Measurements from ENCODE around the gene TCHHL1.

TCHHL1 gene

DNA sequence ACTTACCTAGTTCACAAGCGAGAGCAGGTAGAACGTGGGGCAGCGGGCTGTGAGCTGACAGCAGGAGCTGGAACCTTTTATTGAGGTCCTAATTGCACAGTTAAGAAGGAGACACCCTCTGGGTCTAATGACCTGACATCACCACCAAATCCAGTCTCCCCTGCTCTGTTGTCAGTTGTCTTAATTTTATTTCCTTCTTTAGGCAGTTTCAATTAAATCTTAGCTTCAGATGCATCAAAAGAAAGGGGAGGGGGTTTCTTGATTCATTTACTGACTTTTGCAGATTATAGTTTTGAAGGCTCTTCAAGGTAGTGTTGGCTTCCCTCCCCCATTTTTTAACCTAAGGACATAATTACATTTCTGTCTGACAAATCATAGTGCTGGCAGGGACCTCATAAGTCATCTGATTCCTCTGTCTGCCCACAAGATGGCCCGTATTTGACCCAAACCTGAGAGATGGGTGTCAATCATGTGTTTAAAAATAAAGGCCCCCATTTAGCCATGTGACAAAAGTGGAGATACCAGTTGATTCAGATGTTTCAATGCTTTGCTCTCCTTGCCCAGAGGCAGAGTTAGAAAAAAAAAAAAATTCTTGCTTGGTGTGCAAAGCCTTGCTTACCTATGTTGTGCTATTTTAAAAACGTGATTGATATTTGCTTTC is at the start of gene TCHHL1:
TSS of gene TCHHL1 (minus strand) at position 51 of the 661 bp plus-strand sequence. CDS start 921 bp downstream, outside the sequence.
- DNase-seq (ENCODE audit: low read depth) = no peak
- TF ChIP-seq, protein P1, sequence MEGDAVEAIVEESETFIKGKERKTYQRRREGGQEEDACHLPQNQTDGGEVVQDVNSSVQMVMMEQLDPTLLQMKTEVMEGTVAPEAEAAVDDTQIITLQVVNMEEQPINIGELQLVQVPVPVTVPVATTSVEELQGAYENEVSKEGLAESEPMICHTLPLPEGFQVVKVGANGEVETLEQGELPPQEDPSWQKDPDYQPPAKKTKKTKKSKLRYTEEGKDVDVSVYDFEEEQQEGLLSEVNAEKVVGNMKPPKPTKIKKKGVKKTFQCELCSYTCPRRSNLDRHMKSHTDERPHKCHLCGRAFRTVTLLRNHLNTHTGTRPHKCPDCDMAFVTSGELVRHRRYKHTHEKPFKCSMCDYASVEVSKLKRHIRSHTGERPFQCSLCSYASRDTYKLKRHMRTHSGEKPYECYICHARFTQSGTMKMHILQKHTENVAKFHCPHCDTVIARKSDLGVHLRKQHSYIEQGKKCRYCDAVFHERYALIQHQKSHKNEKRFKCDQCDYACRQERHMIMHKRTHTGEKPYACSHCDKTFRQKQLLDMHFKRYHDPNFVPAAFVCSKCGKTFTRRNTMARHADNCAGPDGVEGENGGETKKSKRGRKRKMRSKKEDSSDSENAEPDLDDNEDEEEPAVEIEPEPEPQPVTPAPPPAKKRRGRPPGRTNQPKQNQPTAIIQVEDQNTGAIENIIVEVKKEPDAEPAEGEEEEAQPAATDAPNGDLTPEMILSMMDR (IDR thresholded peaks at IDR 0.05; ENCODE audit: control insufficient read depth, insufficient read depth, low read depth, low read length, missing control alignments) = no peak
- no peak within 1 kb of the TSS for H3K4me3 ChIP-seq (ENCODE audit: control insufficient read depth, low read depth, low read length)

DNA sequence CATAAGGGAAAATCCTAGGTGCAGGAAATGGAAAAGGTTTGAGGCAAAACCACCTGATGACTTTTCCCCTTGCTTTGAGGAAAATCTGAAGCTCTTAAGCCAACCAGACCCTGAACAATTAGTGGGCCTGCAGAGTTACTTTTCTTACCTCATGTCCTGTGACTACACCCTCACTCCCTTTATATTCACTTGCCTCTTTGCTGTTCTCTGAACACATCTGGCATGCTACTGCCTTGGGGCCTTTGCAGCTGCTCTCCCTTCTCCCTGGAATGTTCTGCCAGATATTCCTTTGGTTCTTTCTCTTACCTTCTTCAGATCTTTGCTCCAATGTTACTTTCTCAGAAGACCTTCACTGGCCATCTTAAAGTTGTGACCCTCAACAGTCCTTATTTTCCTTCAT is 48.4 kb upstream of the TCHHL1 start:
- TF ChIP-seq, protein P1 (IDR thresholded peaks at IDR 0.05; ENCODE audit: control insufficient read depth, insufficient read depth, low read depth, low read length, missing control alignments) = no peak
- DNase-seq (ENCODE audit: low read depth) = no peak
- no peak overlapping the region for H3K4me3 ChIP-seq (ENCODE audit: control insufficient read depth, low read depth, low read length)

DNA sequence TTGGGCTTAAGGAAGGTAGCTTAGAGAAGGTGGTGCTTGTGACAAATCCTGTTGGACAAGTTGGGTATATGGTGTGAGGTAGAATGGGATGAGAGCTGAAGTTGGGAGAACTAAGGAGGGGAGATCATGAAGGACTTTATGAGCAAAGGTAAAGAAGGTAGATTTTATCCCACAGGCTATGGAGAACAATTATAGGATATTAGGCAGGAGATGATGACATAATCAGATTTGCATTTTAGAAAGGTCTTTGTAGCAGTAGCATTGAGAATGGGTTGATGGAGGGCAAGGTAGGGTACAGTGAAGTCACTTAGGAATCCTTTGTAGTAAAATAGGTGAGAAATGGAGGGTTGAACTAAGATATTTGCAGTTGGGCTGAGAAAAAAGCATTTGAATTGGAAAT is 41.3 kb upstream of the TCHHL1 start:
- no peak overlapping the region for H3K4me3 ChIP-seq (ENCODE audit: control insufficient read depth, low read depth, low read length)
- no peak for DNase-seq (ENCODE audit: low read depth)
- TF ChIP-seq, protein P1 (IDR thresholded peaks at IDR 0.05; ENCODE audit: control insufficient read depth, insufficient read depth, low read depth, low read length, missing control alignments) = no peak

DNA sequence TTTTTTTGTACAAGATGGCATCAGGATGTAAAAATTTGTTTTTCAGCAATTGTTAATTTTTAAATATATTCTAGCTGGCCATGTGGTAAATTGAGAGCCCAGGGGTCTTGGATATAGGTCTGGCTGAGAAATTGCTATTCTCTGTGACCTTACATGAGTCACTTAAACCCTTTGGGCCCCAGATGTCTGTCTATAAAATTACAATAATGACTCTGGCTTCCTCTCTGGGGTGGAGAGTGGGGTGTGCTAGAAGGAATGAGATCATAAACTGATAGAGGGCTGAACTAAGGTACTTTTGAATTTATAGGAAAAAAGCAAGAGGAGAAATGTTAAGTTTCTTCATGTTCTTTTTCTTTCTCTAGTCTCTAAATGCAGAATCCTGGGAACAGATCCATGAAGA is 38.8 kb upstream of the TCHHL1 start:
- H3K4me3 ChIP-seq (ENCODE audit: control insufficient read depth, low read depth, low read length) = no peak overlapping the region
- TF ChIP-seq, protein P1 (IDR thresholded peaks at IDR 0.05; ENCODE audit: control insufficient read depth, insufficient read depth, low read depth, low read length, missing control alignments) = no peak
- DNase-seq (ENCODE audit: low read depth) = no peak

DNA sequence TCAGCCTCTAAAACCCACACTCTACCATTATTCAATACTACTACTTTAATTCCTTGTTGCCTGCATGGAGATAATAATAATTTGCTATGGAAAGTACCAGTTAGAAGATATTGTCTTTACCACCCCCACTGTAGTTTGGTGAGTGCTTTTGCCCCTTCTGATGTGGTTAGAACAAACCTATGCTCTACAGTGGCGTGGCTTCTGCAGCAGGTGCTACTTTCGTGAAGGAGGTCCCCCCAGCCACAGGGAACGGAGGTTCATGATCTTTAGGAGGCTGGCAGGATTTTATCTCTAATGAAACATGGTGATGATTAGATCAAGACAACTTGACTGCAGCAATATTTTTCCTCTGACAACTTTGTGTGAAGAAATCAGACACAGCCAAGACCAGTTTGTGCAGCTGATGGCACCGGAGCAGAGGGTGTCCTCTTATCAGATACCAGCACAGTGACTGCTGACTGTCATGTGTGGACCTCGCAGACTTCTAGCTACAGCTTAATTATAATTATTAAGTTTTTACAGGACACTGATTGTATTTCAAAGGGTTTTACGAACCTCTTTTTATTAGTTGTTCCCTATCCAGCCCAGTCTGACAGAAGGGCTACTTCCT is 37.1 kb upstream of the TCHHL1 start:
- TF ChIP-seq, protein P1 (IDR thresholded peaks at IDR 0.05; ENCODE audit: control insufficient read depth, insufficient read depth, low read depth, low read length, missing control alignments) = no peak
- DNase-seq (ENCODE audit: low read depth) = no peak
- H3K4me3 ChIP-seq (ENCODE audit: control insufficient read depth, low read depth, low read length) = no peak overlapping the region

DNA sequence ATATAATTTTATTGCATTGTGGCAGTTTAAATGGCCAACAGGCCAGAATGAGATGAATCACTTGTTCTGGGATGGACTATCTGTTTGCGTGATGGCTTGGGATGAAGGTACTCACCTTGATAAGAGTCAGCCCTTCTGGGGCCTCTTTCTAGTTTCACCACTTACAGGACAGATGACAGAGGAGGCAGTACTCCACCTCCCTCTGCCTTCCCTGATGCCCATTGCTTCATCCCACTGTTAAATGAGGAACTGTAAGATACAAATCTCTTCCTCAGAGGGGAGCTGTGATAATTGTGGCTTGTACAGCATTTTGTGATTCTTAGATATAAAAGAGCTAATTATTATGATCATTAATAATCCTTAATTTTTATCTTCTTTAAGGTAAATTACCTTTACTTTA is 30.1 kb upstream of the TCHHL1 start:
- TF ChIP-seq, protein P1 (IDR thresholded peaks at IDR 0.05; ENCODE audit: control insufficient read depth, insufficient read depth, low read depth, low read length, missing control alignments) = no peak
- no peak for DNase-seq (ENCODE audit: low read depth)
- H3K4me3 ChIP-seq (ENCODE audit: control insufficient read depth, low read depth, low read length) = no peak overlapping the region
